ENCODE data around the gene CCT3. TPM values are rescaled to one million over a fixed set of nuclear protein-coding genes. Genes with fewer than 3 reads are reported as not detected.

Gene CCT3
- total and polyA plus RNA-seq, 10 of the 15 experiments (the other 5 are each of a cell fraction or from before 2014, with no cell fraction given): 319 to 585 (median 427) TPM

DNA sequence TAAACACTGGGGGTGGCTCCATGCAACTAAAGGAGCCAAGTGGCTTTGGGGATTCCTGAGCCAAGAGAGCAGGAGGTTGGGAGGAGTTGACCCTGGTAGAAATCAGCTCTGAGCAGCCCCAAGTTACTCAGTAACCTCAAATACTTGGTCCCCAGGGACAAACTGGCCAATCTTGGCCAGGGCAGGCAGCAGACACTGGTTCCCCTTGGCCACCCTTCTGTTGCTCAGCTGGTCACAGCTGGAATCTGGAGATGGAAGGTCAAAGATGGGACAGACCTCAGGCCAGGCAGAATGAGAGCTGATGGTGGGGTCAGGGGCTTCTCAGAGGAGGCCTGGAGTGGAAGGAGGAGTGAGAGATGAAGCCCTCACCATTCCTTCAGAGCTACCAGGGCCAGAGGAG, 27.7 kb upstream of the CCT3 start:
- Histone ChIP-seq H2AFZ (ENCODE audit: control insufficient read depth, low read depth, low read length) (no peak overlapping the region), H3K4me2 (ENCODE audit: control insufficient read depth, insufficient read depth) (no peak overlapping the region), H3K4me1 (ENCODE audit: control insufficient read depth, insufficient read depth, low read length) (no peaks in the 10 kb centered on the region), H3K9me3 (replicated peaks; ENCODE audit: control insufficient read depth, insufficient read depth, low read length) (no peaks in the 10 kb centered on the region), H4K20me1 (ENCODE audit: control insufficient read depth, insufficient read depth) (no peaks in the 10 kb centered on the region), H3K27ac (ENCODE audit: control insufficient read depth, insufficient read depth) (no peak overlapping the region), H3K4me3 (no peak overlapping the region), H3K79me2 (ENCODE audit: control insufficient read depth, insufficient read depth, low read length) (no peaks in the 10 kb centered on the region), H3K36me3 (ENCODE audit: control insufficient read depth in 2 of 2, insufficient read depth in 2 of 2, low read length in 1 of 2) (no peaks in the 10 kb centered on the region), H3K9ac (ENCODE audit: control insufficient read depth, insufficient read depth, low read length) (no peak overlapping the region), H3K27me3 (replicated peaks in 1 of 2; ENCODE audit: control insufficient read depth in 2 of 2, insufficient read depth in 2 of 2, low read length in 1 of 2) (peaks cover 3 to 11% of the 10 kb centered on the region in 2 experiments; a peak in 3 of 4 replicates)
- ATAC-seq (no peak), FAIRE-seq (no peak), DNase-seq (ENCODE audit: low read depth, low spot score) (no peak)
- BruUV-seq (replicated peaks): no TSS peak
- ChIA-PET RAD21 (ENCODE audit: unreplicated experiment) (no interaction called here), CTCF (interaction anchor here (1.2 to 1.9 kb wide), 2 partner anchors 19 to 80 kb away, joined by 3 to 7 read pairs; no protein-coding TSS in a partner anchor), POLR2A (no interaction called here), SMC1A (ENCODE audit: uncharacterized antibody, unreplicated experiment) (interaction anchor here (0.7 kb wide), 1 partner anchor 92 kb away, joined by 3 read pairs; no protein-coding TSS in a partner anchor)
- in situ Hi-C loops (cut with MboI) (no loop called here), intact Hi-C loops (cut with micrococcal nuclease; ENCODE audit: unreplicated experiment) (no loop called here)
- TF ChIP-seq TCF3 (IDR thresholded peaks at IDR 0.05; ENCODE audit: borderline replicate concordance, insufficient read depth, low read depth, low read length): no peak
- no peak for TF ChIP-seq HDAC6 (IDR thresholded peaks at IDR 0.05; ENCODE audit: unreplicated experiment)
- no peak for TF ChIP-seq EED (IDR thresholded peaks at IDR 0.05; ENCODE audit: low read depth)

DNA sequence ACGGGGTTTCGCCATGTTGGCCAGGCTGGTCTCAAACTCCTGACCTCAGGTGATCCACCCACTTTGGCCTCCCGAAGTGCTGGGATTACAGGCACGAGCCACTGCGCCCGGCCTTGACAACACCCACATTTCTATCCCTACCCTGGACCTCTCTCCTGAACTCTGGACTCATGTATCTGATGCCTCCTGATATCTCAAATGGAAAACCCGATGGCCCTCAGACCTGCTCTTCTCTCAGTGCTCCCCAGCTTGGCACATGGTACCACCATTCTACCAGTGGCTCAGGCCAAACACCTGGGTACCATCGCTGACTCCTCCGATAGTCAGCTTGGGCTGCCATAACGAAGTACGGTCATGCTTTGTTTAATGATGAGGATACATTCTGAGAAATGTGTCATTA, 22.4 kb upstream of the CCT3 start:
- in situ Hi-C loops (cut with MboI): no loop called here
- Histone ChIP-seq H3K4me2 (ENCODE audit: control insufficient read depth, insufficient read depth) (no peak overlapping the region), H2AFZ (ENCODE audit: control insufficient read depth, low read depth, low read length) (no peak overlapping the region), H3K27me3 (replicated peaks in 1 of 2; ENCODE audit: control insufficient read depth in 2 of 2, insufficient read depth in 2 of 2, low read length in 1 of 2) (peaks cover 2% of the 10 kb centered on the region in 2 experiments; a peak in 2 of 4 replicates), H3K79me2 (ENCODE audit: control insufficient read depth, insufficient read depth, low read length) (no peaks in the 10 kb centered on the region), H3K9me3 (replicated peaks; ENCODE audit: control insufficient read depth, insufficient read depth, low read length) (no peaks in the 10 kb centered on the region), H3K4me3 (no peak overlapping the region), H4K20me1 (ENCODE audit: control insufficient read depth, insufficient read depth) (no peaks in the 10 kb centered on the region), H3K4me1 (ENCODE audit: control insufficient read depth, insufficient read depth, low read length) (0 out of 2 replicates have a peak, but pooled peaks cover 2% of the 10 kb centered on the region), H3K27ac (ENCODE audit: control insufficient read depth, insufficient read depth) (no peak overlapping the region), H3K9ac (ENCODE audit: control insufficient read depth, insufficient read depth, low read length) (no peak overlapping the region), H3K36me3 (ENCODE audit: control insufficient read depth in 2 of 2, insufficient read depth in 2 of 2, low read length in 1 of 2) (no peaks in the 10 kb centered on the region)
- ChIA-PET POLR2A (no interaction called here), CTCF (interaction anchor here (0.8 to 3.2 kb wide), 9 partner anchors 11 to 220 kb away, joined by 3 to 25 read pairs (median 4); partner anchors contain the start of genes CCT3, TMEM79 and TSACC), RAD21 (ENCODE audit: unreplicated experiment) (interaction anchor here (1.4 kb wide), 1 partner anchor 17 kb away, joined by 3 read pairs; no protein-coding TSS in a partner anchor), SMC1A (ENCODE audit: uncharacterized antibody, unreplicated experiment) (interaction anchor here (1.2 kb wide), 1 partner anchor 86 kb away, joined by 5 read pairs; no protein-coding TSS in a partner anchor)
- FAIRE-seq (no peak), DNase-seq (ENCODE audit: low read depth, low spot score) (no peak), ATAC-seq (no peak)
- no TSS peak for BruUV-seq (replicated peaks)
- 69% methylated on average over 11 of the region's 11 CpGs for WGBS (ENCODE audit: insufficient coverage, insufficient replicate concordance, low lambda C conversion rate, missing lambda C conversion rate)
- no peak for TF ChIP-seq ZZZ3 (IDR thresholded peaks at IDR 0.05; ENCODE audit: control insufficient read depth, insufficient read length, low read depth)
- no peak for TF ChIP-seq NFIC (IDR thresholded peaks at IDR 0.05; ENCODE audit: low read depth, low read length)
- TF ChIP-seq PML (IDR thresholded peaks at IDR 0.05; ENCODE audit: low read length): no peak
- no peak for TF ChIP-seq BMI1 (IDR thresholded peaks at IDR 0.05; ENCODE audit: borderline replicate concordance)
- TF ChIP-seq RAD21 (IDR thresholded peaks at IDR 0.05; ENCODE audit: insufficient read depth, low read depth, low read length): no peak
- TF ChIP-seq BRCA1 (IDR thresholded peaks at IDR 0.05; ENCODE audit: low read depth, low read length): no peak
- no peak for TF ChIP-seq STAT3 (IDR thresholded peaks at IDR 0.05; ENCODE audit: low read depth, low read length)
- TF ChIP-seq, protein P1, sequence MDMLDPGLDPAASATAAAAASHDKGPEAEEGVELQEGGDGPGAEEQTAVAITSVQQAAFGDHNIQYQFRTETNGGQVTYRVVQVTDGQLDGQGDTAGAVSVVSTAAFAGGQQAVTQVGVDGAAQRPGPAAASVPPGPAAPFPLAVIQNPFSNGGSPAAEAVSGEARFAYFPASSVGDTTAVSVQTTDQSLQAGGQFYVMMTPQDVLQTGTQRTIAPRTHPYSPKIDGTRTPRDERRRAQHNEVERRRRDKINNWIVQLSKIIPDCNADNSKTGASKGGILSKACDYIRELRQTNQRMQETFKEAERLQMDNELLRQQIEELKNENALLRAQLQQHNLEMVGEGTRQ (IDR thresholded peaks at IDR 0.05; ENCODE audit: borderline replicate concordance, low read depth, low read length): no peak
- no peak for TF ChIP-seq TARDBP (IDR thresholded peaks at IDR 0.05; ENCODE audit: borderline replicate concordance)
- intact Hi-C loops (cut with micrococcal nuclease; ENCODE audit: unreplicated experiment): no loop called here

All from GM12878 (cell line).